Measurements from ENCODE around the gene FBXL4. TPM values are rescaled to one million over a fixed set of nuclear protein-coding genes. Genes with fewer than 3 reads are reported as not detected.

FBXL4 gene
- total RNA-seq, 4 donors from 2014 or later, result 33.1 to 49.9 (median 42.8) TPM

GRCh38 chr6:98975421-98975820 is 27.7 kb upstream of the FBXL4 start:
- DNase-seq, result no peak
- Histone ChIP-seq H3K36me3 (no peaks in the 10 kb centered on the region), H3K4me1 (no peaks in the 10 kb centered on the region), H3K27ac (no peak overlapping the region), H3K4me3 (replicated peaks in 1 of 3) (no peak overlapping the region), H3K27me3 (no peaks in the 10 kb centered on the region), H3K9me3 (no peaks in the 10 kb centered on the region)
- WGBS, 2 donors, result 92 to 93% methylated on average over 2 of the region's 2 CpGs
- intact Hi-C loops (cut with DNase I), result no loop called here
- TF ChIP-seq, protein P1, sequence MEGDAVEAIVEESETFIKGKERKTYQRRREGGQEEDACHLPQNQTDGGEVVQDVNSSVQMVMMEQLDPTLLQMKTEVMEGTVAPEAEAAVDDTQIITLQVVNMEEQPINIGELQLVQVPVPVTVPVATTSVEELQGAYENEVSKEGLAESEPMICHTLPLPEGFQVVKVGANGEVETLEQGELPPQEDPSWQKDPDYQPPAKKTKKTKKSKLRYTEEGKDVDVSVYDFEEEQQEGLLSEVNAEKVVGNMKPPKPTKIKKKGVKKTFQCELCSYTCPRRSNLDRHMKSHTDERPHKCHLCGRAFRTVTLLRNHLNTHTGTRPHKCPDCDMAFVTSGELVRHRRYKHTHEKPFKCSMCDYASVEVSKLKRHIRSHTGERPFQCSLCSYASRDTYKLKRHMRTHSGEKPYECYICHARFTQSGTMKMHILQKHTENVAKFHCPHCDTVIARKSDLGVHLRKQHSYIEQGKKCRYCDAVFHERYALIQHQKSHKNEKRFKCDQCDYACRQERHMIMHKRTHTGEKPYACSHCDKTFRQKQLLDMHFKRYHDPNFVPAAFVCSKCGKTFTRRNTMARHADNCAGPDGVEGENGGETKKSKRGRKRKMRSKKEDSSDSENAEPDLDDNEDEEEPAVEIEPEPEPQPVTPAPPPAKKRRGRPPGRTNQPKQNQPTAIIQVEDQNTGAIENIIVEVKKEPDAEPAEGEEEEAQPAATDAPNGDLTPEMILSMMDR (IDR thresholded peaks at IDR 0.05), result no peak
- no peak for TF ChIP-seq POLR2A (IDR thresholded peaks at IDR 0.05)

DNA sequence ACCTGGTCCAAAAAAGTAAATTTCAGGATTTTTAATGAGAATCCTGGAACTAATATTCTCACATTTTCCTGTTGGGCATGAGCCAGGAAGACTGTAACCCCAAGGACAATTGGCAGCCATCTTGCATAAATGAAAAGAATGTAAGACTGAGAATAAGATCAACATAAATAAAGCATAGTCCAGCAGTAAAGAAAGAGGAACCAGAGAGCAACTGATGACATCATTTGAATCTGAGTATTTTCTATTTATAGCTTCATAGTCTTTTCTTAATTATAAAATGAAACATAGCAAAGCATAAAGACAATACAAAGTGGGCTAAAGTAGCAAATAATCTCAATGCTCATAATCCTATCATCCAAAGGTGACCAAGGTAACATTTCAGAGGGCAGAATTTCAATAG is 26.6 kb upstream of the FBXL4 start:
- TF ChIP-seq, protein P1 (IDR thresholded peaks at IDR 0.05), result no peak
- no peak for TF ChIP-seq POLR2A (IDR thresholded peaks at IDR 0.05)
- H3K27me3 ChIP-seq, result no peaks in the 10 kb centered on the region
- intact Hi-C loops (cut with DNase I), result no loop called here

DNA sequence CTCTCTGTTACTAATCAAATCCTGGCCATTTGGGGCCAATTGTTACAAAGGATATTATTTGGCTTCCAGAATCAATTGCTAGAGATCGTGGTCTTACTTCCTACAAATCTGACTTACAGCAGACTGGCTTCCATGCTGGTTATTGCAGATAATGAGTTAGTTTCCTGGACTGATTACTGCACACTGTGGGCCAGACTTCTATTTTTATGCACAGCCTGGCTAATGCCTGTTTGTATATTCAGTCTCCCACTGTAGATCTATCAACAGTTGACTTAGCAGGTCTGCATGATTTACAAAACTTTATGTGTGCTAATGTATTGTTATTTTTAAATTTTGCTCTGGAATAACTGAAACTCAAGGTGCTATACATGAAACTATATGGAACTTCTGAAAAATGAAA is 25.8 kb upstream of the FBXL4 start:
- Histone ChIP-seq H3K36me3 (no peaks in the 10 kb centered on the region), H3K27me3 (no peaks in the 10 kb centered on the region), H3K9me3 (no peaks in the 10 kb centered on the region), H3K27ac (no peak overlapping the region), H3K4me3 (replicated peaks in 1 of 3) (no peak overlapping the region), H3K4me1 (no peaks in the 10 kb centered on the region)
- TF ChIP-seq POLR2A (IDR thresholded peaks at IDR 0.05), result no peak
- TF ChIP-seq, protein P1 (IDR thresholded peaks at IDR 0.05), result no peak
- WGBS, 2 donors, result 90 to 93% methylated on average over 1 of the region's 1 CpG
- no peak for DNase-seq
- intact Hi-C loops (cut with DNase I), result no loop called here

More for the DNA sequence above, 26.6 kb upstream of the FBXL4 start:
- no peak overlapping the region for H3K27ac ChIP-seq
- no peak for DNase-seq
- no peaks in the 10 kb centered on the region for H3K9me3 ChIP-seq
- no peak overlapping the region for H3K4me3 ChIP-seq (replicated peaks in 1 of 3)
- H3K4me1 ChIP-seq, result no peaks in the 10 kb centered on the region
- no peaks in the 10 kb centered on the region for H3K36me3 ChIP-seq

DNA sequence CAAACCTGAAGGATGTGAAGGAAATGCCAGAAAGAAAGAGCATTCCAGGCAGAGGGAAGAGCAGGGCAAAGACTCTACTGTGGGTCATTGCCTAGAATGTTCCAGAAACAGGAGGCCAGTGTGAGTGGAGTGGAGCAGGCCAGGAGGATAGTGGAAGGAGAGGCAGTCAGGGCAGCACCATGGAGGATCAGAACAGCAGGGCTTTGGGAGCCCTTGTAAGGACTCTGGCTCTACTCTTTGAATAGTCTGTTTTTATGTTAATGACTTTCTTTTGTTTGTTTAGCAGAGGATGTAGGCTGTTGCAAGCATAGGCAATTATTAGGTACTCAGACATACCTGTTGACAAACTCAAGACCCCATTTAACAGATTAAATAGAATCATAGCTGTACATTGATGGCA is 23.6 kb upstream of the FBXL4 start:
- Histone ChIP-seq H3K27me3 (no peaks in the 10 kb centered on the region), H3K36me3 (no peaks in the 10 kb centered on the region), H3K4me3 (replicated peaks in 1 of 3) (no peak overlapping the region), H3K4me1 (no peaks in the 10 kb centered on the region), H3K27ac (no peak overlapping the region), H3K9me3 (no peaks in the 10 kb centered on the region)
- DNase-seq, result no peak
- TF ChIP-seq, protein P1 (IDR thresholded peaks at IDR 0.05), result no peak
- no peak for TF ChIP-seq POLR2A (IDR thresholded peaks at IDR 0.05)
- intact Hi-C loops (cut with DNase I), result no loop called here

DNA sequence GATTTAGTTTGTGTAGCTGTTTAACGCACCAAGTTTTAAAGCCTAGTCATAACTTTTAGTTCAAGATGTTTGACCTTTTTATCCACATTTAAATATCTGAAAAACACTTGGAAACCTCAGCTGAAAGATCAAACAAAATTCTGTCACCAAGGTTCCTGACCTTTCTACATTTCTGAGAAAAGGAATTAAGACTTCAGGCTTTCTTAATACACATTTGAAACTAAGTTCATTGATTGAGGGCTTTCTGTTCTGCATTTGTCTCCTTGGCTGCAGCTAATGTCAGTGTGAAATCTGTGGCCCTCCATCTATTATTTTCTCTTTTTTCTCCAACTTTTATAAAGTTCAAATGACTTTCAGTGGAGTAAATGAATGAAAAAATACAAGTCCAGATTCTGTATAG is 22.7 kb upstream of the FBXL4 start:
- Histone ChIP-seq H3K36me3 (no peaks in the 10 kb centered on the region), H3K9me3 (no peaks in the 10 kb centered on the region), H3K4me1 (no peaks in the 10 kb centered on the region), H3K4me3 (replicated peaks in 1 of 3) (no peak overlapping the region), H3K27ac (no peak overlapping the region), H3K27me3 (no peaks in the 10 kb centered on the region)
- TF ChIP-seq, protein P1 (IDR thresholded peaks at IDR 0.05), result no peak
- TF ChIP-seq POLR2A (IDR thresholded peaks at IDR 0.05), result no peak
- intact Hi-C loops (cut with DNase I), result no loop called here
- DNase-seq, result no peak
- WGBS, 2 donors, result 67 to 84% methylated on average over 1 of the region's 1 CpG
